Endothelial cell of umbilical vein (primary cell): ENCODE data around the gene MIB1. TPM values are rescaled to one million over a fixed set of nuclear protein-coding genes. Genes with fewer than 3 reads are reported as not detected.

Source experiments
- BruUV-seq: library from RNA; stranded (reverse); fragments of 400-500 nt; replicated peaks from 2 replicates; lab custom pipeline; 2021; lab: Mats Ljungman, UMichigan
- CTCF ChIA-PET: fragments of 300-600, 350-600 bp; sonication (Branson Sonifier 250); formaldehyde crosslinking; loops from one replicate; lab custom pipeline; 2021; ENCODE audit warnings: antibody characterized with exemption, inconsistent platforms; lab: Charles Lee
- POLR2A ChIA-PET: fragments of 300-600, 350-600 bp; sonication (Branson Sonifier 250); formaldehyde crosslinking; loops from one replicate; lab custom pipeline; 2021; ENCODE audit warnings: antibody characterized with exemption, inconsistent platforms; lab: Charles Lee
- DNase-seq: peaks from one replicate; pipeline ENCODE4 v3.0.0-alpha.2; 2011; ENCODE audit warnings: low read depth, low spot score
- FAIRE-seq: peaks from 2 replicates; lab custom pipeline; 2011; peaks lifted over from hg19 to GRCh38; lab: Jason Lieb, UNC
- H2AFZ ChIP-seq: 2 replicates; pipeline ENCODE4 v1.6.0; 2012; ENCODE audit warnings: low read depth, low read length, control low read depth, inconsistent platforms
- H3K27ac ChIP-seq: 2 replicates; pipeline ENCODE4 v1.5.1; 2011; ENCODE audit warnings: low read depth, mild to moderate bottlenecking, control low read depth, low read length, moderate library complexity; ENCODE audit not compliant: insufficient read depth
- H3K27me3 ChIP-seq, 2 experiments: 2 replicates each; pipeline versions ENCODE4 v1.6.0 to v1.6.1; 2011; ENCODE audit warnings: low read length in 2 of 2, mixed read lengths in 1 of 2; ENCODE audit not compliant: control insufficient read depth in 2 of 2, insufficient read depth in 2 of 2
- H3K36me3 ChIP-seq, 2 experiments: 2 replicates in 1 of 2; 3 replicates in 1 of 2; pipeline ENCODE4 v1.5.1; 2011; ENCODE audit warnings: low read length in 2 of 2, mild to moderate bottlenecking in 1 of 2, moderate library complexity in 1 of 2; ENCODE audit not compliant: control insufficient read depth in 2 of 2, insufficient read depth in 2 of 2; ENCODE audit errors: extremely low read depth in 1 of 2
- H3K4me1 ChIP-seq: 3 replicates; pipeline ENCODE4 v1.5.1; 2011; ENCODE audit warnings: mild to moderate bottlenecking, low read length; ENCODE audit not compliant: control insufficient read depth, insufficient read depth; ENCODE audit errors: extremely low read depth
- H3K4me2 ChIP-seq: 2 replicates; pipeline ENCODE4 v1.6.1; 2011; ENCODE audit warnings: low read length, control low read depth, mixed read lengths; ENCODE audit not compliant: insufficient read depth
- H3K4me3 ChIP-seq, 3 experiments: fragments of 200-600 bp in 1 of 3; sonication (generic), shearing (Covaris generic) in 1 of 3; replicated peaks in 1 of 3; 2 replicates each; pipeline ENCODE4 v1.5.1; 2011 to 2016; ENCODE audit warnings: control low read depth in 3 of 3, low read length in 3 of 3, mild to moderate bottlenecking in 2 of 3, inconsistent platforms in 1 of 3, low read depth in 1 of 3, moderate library complexity in 1 of 3; ENCODE audit not compliant: insufficient read depth in 1 of 3
- H3K79me2 ChIP-seq: 2 replicates; pipeline ENCODE4 v1.6.0; 2012; ENCODE audit warnings: low read length, inconsistent platforms; ENCODE audit not compliant: control insufficient read depth, insufficient read depth
- H3K9ac ChIP-seq: replicated peaks from 2 replicates; pipeline ENCODE3; 2011; ENCODE audit warnings: low read length, control low read depth; ENCODE audit not compliant: insufficient read depth; ENCODE audit errors: extremely low read depth
- H3K9me1 ChIP-seq: replicated peaks from 3 replicates; pipeline ENCODE4 v1.6.0; 2011; ENCODE audit warnings: mild to moderate bottlenecking, low read length; ENCODE audit not compliant: control insufficient read depth, insufficient read depth; ENCODE audit errors: extremely low read depth
- H3K9me3 ChIP-seq: replicated peaks from 2 replicates; pipeline ENCODE4 v1.5.1; 2012; ENCODE audit warnings: low read length, inconsistent platforms; ENCODE audit not compliant: control insufficient read depth, insufficient read depth
- H4K20me1 ChIP-seq: replicated peaks from 2 replicates; pipeline ENCODE3; 2011; ENCODE audit warnings: mild to moderate bottlenecking, low read length; ENCODE audit not compliant: control insufficient read depth, insufficient read depth; ENCODE audit errors: extremely low read depth
- CTCF ChIP-seq, 2 donors: IDR thresholded peaks; 1 replicate in 1 of 2; 2 replicates in 1 of 2; pipeline ENCODE4 v1.5.1; 2011; ENCODE audit warnings: low read length in 2 of 2, mild to moderate bottlenecking in 2 of 2, moderate library complexity in 2 of 2, control low read depth in 1 of 2, inconsistent platforms in 1 of 2, low read depth in 1 of 2; ENCODE audit not compliant: insufficient read depth in 1 of 2; ENCODE audit errors: extremely low read depth in 1 of 2
- FOS ChIP-seq: IDR thresholded peaks from 2 replicates; pipeline ENCODE4 v1.6.1; 2011; ENCODE audit warnings: mild to moderate bottlenecking, low read length, moderate library complexity, borderline replicate concordance; ENCODE audit not compliant: insufficient read depth
- GATA2 ChIP-seq: IDR thresholded peaks from 2 replicates; pipeline ENCODE4 v1.7.0; 2011; ENCODE audit warnings: low read depth, mild to moderate bottlenecking, moderate library complexity, mixed read lengths, low read length; ENCODE audit not compliant: insufficient read length, insufficient read depth
- JUN ChIP-seq: IDR thresholded peaks from 2 replicates; pipeline ENCODE4 v1.6.1; 2011; ENCODE audit warnings: borderline replicate concordance, low read depth; ENCODE audit not compliant: insufficient read length, insufficient read depth
- MAX ChIP-seq: IDR thresholded peaks from 2 replicates; pipeline ENCODE4 v1.6.1; 2011; ENCODE audit not compliant: insufficient read depth, insufficient read length
- POLR2A ChIP-seq: IDR thresholded peaks from 2 replicates; pipeline ENCODE4 v1.6.1; 2012; ENCODE audit warnings: low read depth, mild to moderate bottlenecking, control low read depth, low read length
- dilution Hi-C: fragments of 300-500 bp; cut with MboI; formaldehyde crosslinking; loops from one replicate; pipeline ENCODE4 v1.15.0; 2019; ENCODE audit warnings: low sequenced_read_pairs; ENCODE audit not compliant: extremely low pct_ligation_motif_present
- intact Hi-C: fragments of 100-400 bp; cut with micrococcal nuclease; formaldehyde crosslinking; loops from one replicate; pipeline ENCODE4 v1.10.0; 2022
- polyA plus RNA-seq, 4 experiments: library from polyadenylated mRNA; depleted of rRNA in 3 of 4; stranded (reverse) in 3 of 4; unstranded in 1 of 4; fragments of >200 nt; gene quantifications; 2 replicates each; pipeline versions ENCODE4 v1.2.1 to v1.2.3, GENCODE V29; 2011 to 2012; ENCODE audit warnings: missing spikeins in 1 of 4
- total RNA-seq: library from RNA; stranded (reverse); gene quantifications from 2 replicates; pipeline ENCODE4 v1.2.3, GENCODE V29; 2021

Gene MIB1
- total and polyA plus RNA-seq, 2 donors (not counting 3 experiments of a cell fraction or from before 2014, with no cell fraction given) = 6.3 to 37.5 TPM

GRCh38 chr18:21702602-21703001 is 38.0 kb upstream of the MIB1 start:
- ChIA-PET CTCF (no interaction called here), POLR2A (interaction anchor here (2.5 kb wide), 1 partner anchor 38 kb away, joined by 11 read pairs; the partner anchor contains the start of gene MIB1)
- no peak overlapping the region for H3K9ac ChIP-seq
- no peak overlapping the region for H2AFZ ChIP-seq
- no TSS peak for BruUV-seq
- DNase-seq = peak; percentile 9
- no peak overlapping the region for H3K27ac ChIP-seq
- H3K36me3 ChIP-seq = no peaks in the 10 kb centered on the region
- H3K9me1 ChIP-seq = no peaks in the 10 kb centered on the region
- H3K79me2 ChIP-seq = peaks cover 2% of the 10 kb centered on the region
- intact Hi-C loops (loop anchor here (2.0 to 5.0 kb wide), 3 partner anchors 20 to 70 kb away; no protein-coding TSS in a partner anchor), dilution Hi-C loops (no loop called here)
- peak overlapping the region; percentile 85 for H3K4me2 ChIP-seq
- peak overlapping the region in 1 of 3 experiments; percentile 94 for H3K4me3 ChIP-seq
- peaks cover 19% of the 10 kb centered on the region for H3K4me1 ChIP-seq
- FAIRE-seq = peak; percentile 56
- no peak for TF ChIP-seq MAX
- peak; percentile 62 for TF ChIP-seq GATA2
- no peaks in the 10 kb centered on the region for H3K9me3 ChIP-seq
- no peaks in the 10 kb centered on the region for H4K20me1 ChIP-seq
- H3K27me3 ChIP-seq = no peaks in the 10 kb centered on the region

- peaks cover 2% of the 10 kb centered on the region for H3K79me2 ChIP-seq
- no peak for FAIRE-seq
- no peak for TF ChIP-seq JUN
- TF ChIP-seq POLR2A = no peak
- TF ChIP-seq MAX = no peak
- TF ChIP-seq CTCF (IDR thresholded peaks at IDR 0.05; ENCODE audit: extremely low read depth in 1 of 2, insufficient read depth in 1 of 2, low read depth in 1 of 2, low read length in 2 of 2) = no peak
- no peak for TF ChIP-seq FOS
- TF ChIP-seq GATA2 = no peak
- H3K9me3 ChIP-seq = no peaks in the 10 kb centered on the region
- H3K27ac ChIP-seq = peak overlapping the region; percentile 52
- no peaks in the 10 kb centered on the region for H4K20me1 ChIP-seq
- H3K4me3 ChIP-seq = peak overlapping the region; percentile 71 to 94 (median 79)
- peak overlapping the region; percentile 99 for H2AFZ ChIP-seq
- H3K9me1 ChIP-seq = no peaks in the 10 kb centered on the region
- intact Hi-C loops = loop anchor here (2.0 to 5.0 kb wide), 3 partner anchors 21 to 71 kb away; no protein-coding TSS in a partner anchor
- H3K4me2 ChIP-seq = peak overlapping the region; percentile 85
- H3K4me1 ChIP-seq = peaks cover 19% of the 10 kb centered on the region
- no peak for DNase-seq
- CTCF ChIA-PET = interaction anchor here (2.1 kb wide), 1 partner anchor 103 kb away, joined by 10 read pairs; the partner anchor contains the start of gene ESCO1
- BruUV-seq = TSS peak; percentile 21
- no peaks in the 10 kb centered on the region for H3K36me3 ChIP-seq
- POLR2A ChIA-PET = interaction anchor here (2.5 kb wide), 1 partner anchor 37 kb away, joined by 11 read pairs; the partner anchor contains the start of gene MIB1
- H3K27me3 ChIP-seq = no peaks in the 10 kb centered on the region
- peak overlapping the region; percentile 81 for H3K9ac ChIP-seq
- dilution Hi-C loops = no loop called here
Measured at GRCh38 chr18:21703241-21703820, 37.3 kb upstream of the MIB1 start.
